ENCODE data around the gene SENP1. TPM values are rescaled to one million over a fixed set of nuclear protein-coding genes. Genes with fewer than 3 reads are reported as not detected.

SENP1 gene
- total and polyA plus RNA-seq, 5 donors from 2014 or later = 10.7 to 25.1 (median 12.9) TPM

DNA sequence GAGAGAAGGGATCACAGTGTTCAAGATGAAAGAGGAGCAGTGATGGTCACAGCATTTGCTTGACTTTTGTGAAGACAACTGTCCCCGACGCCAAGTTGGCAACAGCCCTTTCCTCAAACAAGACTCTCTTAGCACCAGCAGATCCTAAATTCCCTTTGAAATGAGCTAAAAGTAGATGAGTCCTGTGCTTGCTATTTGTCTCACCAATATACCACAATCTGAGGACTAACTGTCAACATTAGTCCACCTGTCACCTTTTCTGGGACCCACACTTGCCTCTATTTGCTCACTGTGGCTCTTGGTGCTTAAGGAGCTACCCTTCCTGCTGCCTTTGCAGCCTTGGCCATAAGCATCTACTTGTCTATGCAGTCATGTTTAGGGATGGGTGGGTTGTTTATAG is 54.2 kb downstream of the SENP1 start:
- Mint-ChIP-seq H3K4me1 (peaks cover 0 to 9% (median 1%) of the 10 kb centered on the region in 4 donors), H3K27me3 (no peaks in the 10 kb centered on the region), H3K36me3 (peaks cover 26% of the 10 kb centered on the region), H3K4me3 (no peak overlapping the region), H3K27ac (peak overlapping the region in 1 of 3 donors; percentile 70), H3K9me3 (no peaks in the 10 kb centered on the region)
- DNase-seq (no peak), ATAC-seq (ENCODE audit: low read depth in 2 of 2) (no peak)
- H3K4me3 ChIP-seq (ENCODE audit: low read depth, low read length) = no peak overlapping the region
- no peaks in the 10 kb centered on the region for H3K9me3 ChIP-seq (ENCODE audit: control insufficient read depth in 2 of 2, low read length in 2 of 2)
- peaks cover 24% of the 10 kb centered on the region for H3K36me3 ChIP-seq (ENCODE audit: control insufficient read depth, insufficient read depth, low read length)
- no peaks in the 10 kb centered on the region for H3K27me3 ChIP-seq (ENCODE audit: control insufficient read depth, insufficient read depth, low read length)
- H3K27ac ChIP-seq (ENCODE audit: insufficient read depth, low read length, poor library complexity, severe bottlenecking) = no peak overlapping the region
- no peaks in the 10 kb centered on the region for H3K4me1 ChIP-seq (ENCODE audit: control insufficient read depth, insufficient read depth, low read length, poor library complexity, severe bottlenecking)

GRCh38 chr12:48050174-48050573 is 55.7 kb downstream of the SENP1 start:
- Histone ChIP-seq H3K9me3 (ENCODE audit: control insufficient read depth in 2 of 2, low read length in 2 of 2) (no peaks in the 10 kb centered on the region), H3K36me3 (ENCODE audit: control insufficient read depth, insufficient read depth, low read length) (peaks cover 35% of the 10 kb centered on the region), H3K27ac (ENCODE audit: insufficient read depth, low read length, poor library complexity, severe bottlenecking) (no peak overlapping the region), H3K4me3 (ENCODE audit: low read depth, low read length) (no peak overlapping the region), H3K4me1 (ENCODE audit: control insufficient read depth, insufficient read depth, low read length, poor library complexity, severe bottlenecking) (no peaks in the 10 kb centered on the region), H3K27me3 (ENCODE audit: control insufficient read depth, insufficient read depth, low read length) (no peaks in the 10 kb centered on the region)
- no peak overlapping the region for H3K27ac Mint-ChIP-seq
- no peaks in the 10 kb centered on the region for H3K9me3 Mint-ChIP-seq
- H3K27me3 Mint-ChIP-seq = no peaks in the 10 kb centered on the region
- ATAC-seq (ENCODE audit: low read depth in 2 of 2) = no peak
- peaks cover 31% of the 10 kb centered on the region for H3K36me3 Mint-ChIP-seq
- no peak overlapping the region for H3K4me3 Mint-ChIP-seq
- H3K4me1 Mint-ChIP-seq = peaks cover 0 to 9% (median 1%) of the 10 kb centered on the region in 4 donors
- DNase-seq = no peak

DNA sequence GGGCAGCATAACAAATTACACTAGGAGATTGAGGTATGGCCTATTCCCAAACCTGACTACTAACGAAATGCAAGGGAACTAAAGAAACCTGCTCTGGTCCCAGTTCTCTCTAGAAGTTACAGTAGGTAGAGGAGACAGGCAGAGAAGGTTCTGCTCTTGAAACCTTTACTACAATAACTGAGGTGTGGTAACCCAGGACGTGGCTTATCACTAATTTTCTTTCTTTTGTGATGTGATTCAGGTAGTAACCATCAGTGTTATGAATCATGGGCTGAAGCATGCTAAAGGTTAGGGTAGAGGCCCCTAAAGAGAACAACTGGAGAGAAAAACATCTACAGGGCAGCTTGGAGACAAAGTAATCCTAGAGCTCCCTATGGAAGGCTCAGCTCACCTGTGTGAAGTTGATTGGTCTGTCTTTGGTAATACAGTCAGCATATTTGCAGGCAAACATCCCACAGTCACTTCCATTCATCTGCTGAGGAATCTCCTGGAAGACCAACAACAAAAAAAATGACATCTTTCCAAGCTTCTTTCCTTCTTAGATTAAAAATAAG is 59.8 kb downstream of the SENP1 start:
- Mint-ChIP-seq H3K4me1 (peaks cover 0 to 5% (median 2%) of the 10 kb centered on the region in 4 donors), H3K4me3 (no peak overlapping the region), H3K27ac (peak overlapping the region in 2 of 3 donors; percentile 16 to 38), H3K36me3 (peaks cover 34% of the 10 kb centered on the region), H3K27me3 (no peaks in the 10 kb centered on the region), H3K9me3 (no peaks in the 10 kb centered on the region)
- peaks cover 51% of the 10 kb centered on the region for H3K36me3 ChIP-seq (ENCODE audit: control insufficient read depth, insufficient read depth, low read length)
- H3K4me1 ChIP-seq (ENCODE audit: control insufficient read depth, insufficient read depth, low read length, poor library complexity, severe bottlenecking) = no peaks in the 10 kb centered on the region
- no peaks in the 10 kb centered on the region for H3K27me3 ChIP-seq (ENCODE audit: control insufficient read depth, insufficient read depth, low read length)
- H3K27ac ChIP-seq (ENCODE audit: insufficient read depth, low read length, poor library complexity, severe bottlenecking) = no peak overlapping the region
- ATAC-seq (ENCODE audit: low read depth in 2 of 2) (no peak), DNase-seq (no peak)
- H3K9me3 ChIP-seq (ENCODE audit: control insufficient read depth in 2 of 2, low read length in 2 of 2) = no peaks in the 10 kb centered on the region
- no peak overlapping the region for H3K4me3 ChIP-seq (ENCODE audit: low read depth, low read length)

DNA sequence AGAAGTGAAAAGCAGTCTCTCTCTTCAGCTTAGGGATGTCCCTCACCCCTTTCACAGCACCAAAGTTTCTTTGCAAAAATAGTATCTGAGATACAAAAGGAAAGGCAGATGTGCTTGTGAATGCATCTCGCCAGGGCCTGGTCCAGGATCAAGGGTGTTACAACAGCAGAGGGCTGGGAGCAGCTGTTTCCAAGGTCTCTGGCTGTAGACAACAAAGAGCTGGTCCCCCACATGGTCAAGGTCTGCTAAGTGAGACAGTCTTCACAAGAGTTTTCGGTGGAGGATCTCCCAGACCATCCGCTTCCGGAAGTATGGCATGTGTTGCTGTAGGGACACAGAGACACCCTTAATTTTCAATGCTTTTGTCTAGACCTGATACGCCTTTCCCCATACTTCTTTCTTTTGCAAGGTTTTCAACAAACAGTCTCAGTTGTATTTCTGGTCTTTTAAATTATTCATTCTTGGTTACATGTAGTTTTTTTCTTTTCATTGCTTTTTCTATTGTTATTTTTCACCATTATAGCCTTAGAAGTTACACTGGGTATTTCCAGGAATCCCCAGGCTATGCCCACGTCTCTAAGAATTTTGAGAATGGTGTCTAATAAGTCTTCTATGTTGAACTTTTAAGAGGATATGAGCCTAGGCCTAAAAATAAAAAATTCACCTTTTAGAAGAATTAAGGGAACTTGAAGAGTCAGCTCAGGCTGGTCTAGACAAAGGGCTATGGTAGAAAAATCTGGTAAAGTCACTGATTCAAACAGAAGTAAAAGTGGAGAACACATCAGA is 60.6 kb downstream of the SENP1 start:
- Mint-ChIP-seq H3K4me1 (peaks cover 0 to 5% (median 2%) of the 10 kb centered on the region in 4 donors), H3K27ac (peak overlapping the region; percentile 13 to 54 (median 38)), H3K9me3 (no peaks in the 10 kb centered on the region), H3K36me3 (peaks cover 33% of the 10 kb centered on the region), H3K27me3 (no peaks in the 10 kb centered on the region), H3K4me3 (no peak overlapping the region)
- Histone ChIP-seq H3K4me3 (ENCODE audit: low read depth, low read length) (no peak overlapping the region), H3K27me3 (ENCODE audit: control insufficient read depth, insufficient read depth, low read length) (no peaks in the 10 kb centered on the region), H3K4me1 (ENCODE audit: control insufficient read depth, insufficient read depth, low read length, poor library complexity, severe bottlenecking) (no peaks in the 10 kb centered on the region), H3K9me3 (ENCODE audit: control insufficient read depth in 2 of 2, low read length in 2 of 2) (no peaks in the 10 kb centered on the region), H3K36me3 (ENCODE audit: control insufficient read depth, insufficient read depth, low read length) (peaks cover 47% of the 10 kb centered on the region), H3K27ac (ENCODE audit: insufficient read depth, low read length, poor library complexity, severe bottlenecking) (no peak overlapping the region)
- DNase-seq (no peak), ATAC-seq (ENCODE audit: low read depth in 2 of 2) (no peak)

GRCh38 chr12:48044396-48044795 is 61.5 kb downstream of the SENP1 start:
- peaks cover 33% of the 10 kb centered on the region for H3K36me3 Mint-ChIP-seq
- DNase-seq (no peak), ATAC-seq (ENCODE audit: low read depth in 2 of 2) (no peak)
- H3K27ac Mint-ChIP-seq = no peak overlapping the region
- H3K36me3 ChIP-seq (ENCODE audit: control insufficient read depth, insufficient read depth, low read length) = peaks cover 43% of the 10 kb centered on the region
- H3K4me1 Mint-ChIP-seq = peaks cover 0 to 5% (median 2%) of the 10 kb centered on the region in 4 donors
- H3K27me3 Mint-ChIP-seq = no peaks in the 10 kb centered on the region
- no peak overlapping the region for H3K27ac ChIP-seq (ENCODE audit: insufficient read depth, low read length, poor library complexity, severe bottlenecking)
- H3K4me1 ChIP-seq (ENCODE audit: control insufficient read depth, insufficient read depth, low read length, poor library complexity, severe bottlenecking) = no peaks in the 10 kb centered on the region
- no peaks in the 10 kb centered on the region for H3K9me3 ChIP-seq (ENCODE audit: control insufficient read depth in 2 of 2, low read length in 2 of 2)
- H3K9me3 Mint-ChIP-seq = no peaks in the 10 kb centered on the region
- H3K4me3 ChIP-seq (ENCODE audit: low read depth, low read length) = no peak overlapping the region
- H3K27me3 ChIP-seq (ENCODE audit: control insufficient read depth, insufficient read depth, low read length) = no peaks in the 10 kb centered on the region
- no peak overlapping the region for H3K4me3 Mint-ChIP-seq

- Mint-ChIP-seq H3K4me3 (no peak overlapping the region), H3K36me3 (peaks cover 27% of the 10 kb centered on the region), H3K9me3 (no peaks in the 10 kb centered on the region), H3K4me1 (peaks cover 0 to 5% (median 2%) of the 10 kb centered on the region in 4 donors), H3K27me3 (no peaks in the 10 kb centered on the region), H3K27ac (no peak overlapping the region)
- DNase-seq = no peak
- no peak overlapping the region for H3K4me3 ChIP-seq (ENCODE audit: low read depth, low read length)
- no peak for ATAC-seq (ENCODE audit: low read depth in 2 of 2)
- H3K4me1 ChIP-seq (ENCODE audit: control insufficient read depth, insufficient read depth, low read length, poor library complexity, severe bottlenecking) = no peaks in the 10 kb centered on the region
- H3K27me3 ChIP-seq (ENCODE audit: control insufficient read depth, insufficient read depth, low read length) = no peaks in the 10 kb centered on the region
- H3K36me3 ChIP-seq (ENCODE audit: control insufficient read depth, insufficient read depth, low read length) = peaks cover 43% of the 10 kb centered on the region
- no peaks in the 10 kb centered on the region for H3K9me3 ChIP-seq (ENCODE audit: control insufficient read depth in 2 of 2, low read length in 2 of 2)
- no peak overlapping the region for H3K27ac ChIP-seq (ENCODE audit: insufficient read depth, low read length, poor library complexity, severe bottlenecking)
Observed at GRCh38 chr12:48043771-48044170, 62.1 kb downstream of the SENP1 start.

DNA sequence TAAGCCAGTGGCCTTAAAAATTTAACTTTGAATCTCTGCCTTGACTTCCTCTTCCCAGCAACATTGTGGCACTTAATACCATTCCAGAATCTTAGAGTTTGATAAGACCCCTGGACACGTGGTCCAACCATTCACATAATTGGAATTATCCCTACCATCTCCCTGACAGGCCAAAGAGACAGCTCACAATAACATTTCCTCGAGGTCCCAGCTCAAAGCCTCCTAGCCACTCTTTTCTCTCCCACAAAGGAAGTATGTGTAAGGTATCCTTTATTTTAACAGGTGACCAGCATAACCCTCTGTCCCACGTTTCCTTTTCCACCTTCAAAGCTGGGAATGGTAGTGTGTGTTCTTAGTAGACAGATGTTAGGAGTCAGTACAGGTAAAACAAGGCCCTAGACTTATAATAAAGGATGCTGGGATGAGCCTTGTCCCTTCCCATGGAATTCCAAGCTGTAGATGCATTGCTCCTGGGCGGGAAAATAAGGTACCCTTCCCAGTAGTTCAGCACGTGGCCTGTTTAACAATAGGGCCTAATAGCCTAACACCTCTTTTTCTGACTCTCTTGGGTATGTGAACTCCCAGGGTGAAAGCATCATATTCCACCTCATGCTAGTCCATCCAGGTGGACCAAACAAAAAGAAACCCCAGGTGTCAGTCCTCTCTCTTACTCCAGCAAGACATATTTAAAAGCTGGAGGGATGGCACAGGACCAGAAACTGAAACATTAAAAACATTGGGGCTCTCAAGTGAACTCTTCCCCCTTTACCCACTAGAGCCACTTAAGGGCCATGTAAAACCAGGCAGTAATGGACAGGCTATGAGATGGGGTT is 64.1 kb downstream of the SENP1 start:
- Histone ChIP-seq H3K9me3 (ENCODE audit: control insufficient read depth in 2 of 2, low read length in 2 of 2) (no peaks in the 10 kb centered on the region), H3K4me3 (ENCODE audit: low read depth, low read length) (no peak overlapping the region), H3K4me1 (ENCODE audit: control insufficient read depth, insufficient read depth, low read length, poor library complexity, severe bottlenecking) (no peaks in the 10 kb centered on the region), H3K36me3 (ENCODE audit: control insufficient read depth, insufficient read depth, low read length) (peaks cover 33% of the 10 kb centered on the region), H3K27me3 (ENCODE audit: control insufficient read depth, insufficient read depth, low read length) (no peaks in the 10 kb centered on the region), H3K27ac (ENCODE audit: insufficient read depth, low read length, poor library complexity, severe bottlenecking) (no peak overlapping the region)
- peaks cover 0 to 7% (median 6%) of the 10 kb centered on the region in 4 donors for H3K4me1 Mint-ChIP-seq
- ATAC-seq (ENCODE audit: low read depth in 2 of 2) (no peak), DNase-seq (no peak)
- no peaks in the 10 kb centered on the region for H3K9me3 Mint-ChIP-seq
- no peaks in the 10 kb centered on the region for H3K27me3 Mint-ChIP-seq
- H3K36me3 Mint-ChIP-seq = peaks cover 17% of the 10 kb centered on the region
- no peak overlapping the region for H3K27ac Mint-ChIP-seq
- H3K4me3 Mint-ChIP-seq = no peak overlapping the region

Measured in CD4-positive, CD25-positive, alpha-beta regulatory T cell (primary cell).